ENCODE measurements around the gene EPS8L2.
A peak's percentile ranks its signal among the peaks of the same experiment; 100 is the strongest.
"Not testable (repeated sequence)": the region's sequence is repeated elsewhere in the genome, so short reads cannot be mapped to it uniquely, and the experiment has no call there.

EPS8L2 gene

DNA sequence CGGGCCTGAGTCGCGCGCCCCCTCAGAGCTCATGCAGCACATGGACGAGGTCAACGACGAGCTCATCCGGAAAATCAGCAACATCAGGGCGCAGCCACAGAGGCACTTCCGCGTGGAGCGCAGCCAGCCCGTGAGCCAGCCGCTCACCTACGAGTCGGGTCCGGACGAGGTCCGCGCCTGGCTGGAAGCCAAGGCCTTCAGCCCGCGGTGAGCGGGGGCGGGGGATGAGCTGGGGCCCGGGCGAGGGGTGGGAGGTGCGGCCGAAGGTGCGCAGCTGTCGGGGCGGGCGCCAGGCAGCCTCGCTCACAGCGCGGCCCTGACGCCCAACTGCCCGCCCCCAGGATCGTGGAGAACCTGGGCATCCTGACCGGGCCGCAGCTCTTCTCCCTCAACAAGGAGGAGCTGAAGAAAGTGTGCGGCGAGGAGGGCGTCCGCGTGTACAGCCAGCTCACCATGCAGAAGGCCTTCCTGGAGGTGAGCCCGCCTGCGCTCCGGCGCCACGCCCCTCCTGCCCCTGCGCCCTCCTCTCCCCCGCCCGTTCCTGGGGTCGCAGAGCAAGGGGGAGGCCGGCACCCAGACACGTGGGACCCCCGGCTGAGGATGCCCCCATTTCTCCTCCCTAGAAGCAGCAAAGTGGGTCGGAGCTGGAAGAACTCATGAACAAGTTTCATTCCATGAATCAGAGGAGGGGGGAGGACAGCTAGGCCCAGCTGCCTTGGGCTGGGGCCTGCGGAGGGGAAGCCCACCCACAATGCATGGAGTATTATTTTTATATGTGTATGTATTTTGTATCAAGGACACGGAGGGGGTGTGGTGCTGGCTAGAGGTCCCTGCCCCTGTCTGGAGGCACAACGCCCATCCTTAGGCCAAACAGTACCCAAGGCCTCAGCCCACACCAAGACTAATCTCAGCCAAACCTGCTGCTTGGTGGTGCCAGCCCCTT, 20.5 kb downstream of the EPS8L2 start:
- no peak for DNase-seq (ENCODE audit: low spot score)

- DNase-seq (ENCODE audit: low spot score): no peak
Measured at GRCh38 chr11:727281-727701, 21.3 kb downstream of the EPS8L2 start.

DNA sequence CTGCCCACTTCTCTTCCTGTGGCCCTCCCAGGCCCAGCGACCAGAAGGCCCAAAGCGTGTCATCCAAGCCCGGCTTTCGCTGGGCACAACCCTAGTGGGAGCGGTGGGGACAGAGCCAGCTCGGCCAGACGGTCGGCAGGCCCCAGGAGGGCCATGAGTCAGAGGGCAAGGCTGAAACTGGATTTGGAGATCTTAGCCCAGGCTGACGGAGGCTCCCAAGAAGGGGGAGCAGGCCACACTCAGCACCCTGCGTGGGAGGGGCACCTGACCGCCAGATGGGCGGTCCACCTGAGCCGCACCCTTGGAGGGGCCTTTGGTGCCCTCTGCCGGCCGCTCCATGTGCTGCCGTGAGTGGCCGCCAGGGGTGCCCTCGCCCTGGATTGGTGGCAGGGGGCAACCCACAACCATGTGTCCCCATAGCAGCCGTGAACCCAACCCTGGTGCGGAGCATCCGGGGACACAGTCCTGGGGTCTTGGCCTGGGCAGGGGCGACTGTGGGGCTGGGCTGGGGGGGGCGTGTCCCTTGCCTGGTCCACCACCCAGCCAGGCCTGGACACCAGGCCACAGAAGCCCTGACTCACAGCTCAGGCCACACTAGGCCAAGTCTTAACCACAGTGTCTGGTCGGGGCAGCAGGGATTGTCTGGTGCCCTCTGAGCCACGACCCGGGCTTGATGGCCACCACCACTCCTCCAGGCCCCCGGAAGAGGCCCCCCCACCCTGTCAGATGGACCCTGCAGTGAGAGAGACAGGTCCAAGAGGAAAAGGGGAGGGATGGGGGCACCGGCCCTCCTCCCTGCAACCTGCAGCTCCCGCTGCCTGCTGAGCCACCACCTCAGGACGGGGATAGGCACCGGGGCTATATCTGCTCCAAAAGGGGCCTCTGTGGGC, 22.1 kb downstream of the EPS8L2 start:
- DNase-seq (ENCODE audit: low spot score): peak; percentile 69

DNA sequence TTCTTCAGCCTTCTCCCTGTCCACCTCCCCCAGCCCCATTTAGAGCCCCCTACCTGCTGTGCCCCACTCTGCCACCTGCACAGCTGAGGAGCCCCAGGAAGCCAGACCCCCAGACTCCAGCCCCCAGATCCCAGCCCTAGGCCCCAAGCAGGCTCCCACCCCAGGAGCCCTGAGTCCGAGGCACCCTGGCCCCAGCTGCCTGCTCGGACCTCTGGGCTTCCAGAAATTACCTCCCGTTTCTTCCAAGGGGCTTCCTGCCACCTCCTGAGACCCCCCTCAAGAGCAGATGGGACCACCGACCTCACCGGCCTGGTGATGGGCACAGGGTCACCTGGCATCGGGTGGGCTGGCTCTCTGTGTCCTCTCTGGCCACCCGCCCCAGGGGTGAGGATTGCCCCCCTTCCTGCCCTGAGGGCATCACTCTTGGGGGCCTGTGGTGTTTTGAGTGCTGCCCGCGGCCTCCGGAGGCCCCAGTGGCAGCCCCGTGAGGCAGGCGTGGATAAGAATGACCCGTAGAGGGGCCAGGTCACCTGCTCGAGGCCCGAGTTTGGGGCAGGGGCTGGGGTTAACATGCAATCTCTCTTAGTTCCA, 23.0 kb downstream of the EPS8L2 start:
- no peak for DNase-seq (ENCODE audit: low spot score)

DNA sequence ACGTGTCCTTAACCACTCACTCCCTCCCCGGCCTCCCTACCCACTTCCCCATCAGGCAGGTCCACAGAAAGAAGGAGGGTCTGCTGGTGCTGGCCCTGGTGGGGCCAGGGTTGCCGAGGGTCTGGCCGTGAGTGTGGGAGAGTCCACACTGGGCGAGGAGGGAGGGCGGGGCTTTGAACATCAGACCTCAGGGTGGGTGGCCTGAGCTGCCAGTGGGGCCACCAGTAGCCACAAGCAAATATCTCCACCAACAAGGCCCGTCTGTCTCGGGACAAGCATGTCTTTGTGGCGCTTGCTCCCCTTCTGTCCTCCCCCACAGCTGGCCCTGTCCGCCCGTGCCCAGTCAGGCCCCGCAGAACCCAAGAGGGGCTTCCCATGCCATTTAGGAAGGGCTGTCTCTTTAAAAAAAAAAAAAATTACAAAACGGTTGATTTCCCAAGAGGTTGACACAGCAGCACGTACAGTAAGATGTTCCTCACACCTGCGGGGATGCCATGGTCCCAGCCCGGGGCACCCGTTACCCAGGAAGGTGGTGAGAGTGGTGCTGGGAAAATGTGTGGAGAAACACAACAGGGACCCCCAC, 23.6 kb downstream of the EPS8L2 start:
- DNase-seq (ENCODE audit: low spot score): peak; percentile 94

- no peak for DNase-seq (ENCODE audit: low spot score)
Measured at GRCh38 chr11:733072-733471, 27.0 kb downstream of the EPS8L2 start.

DNA sequence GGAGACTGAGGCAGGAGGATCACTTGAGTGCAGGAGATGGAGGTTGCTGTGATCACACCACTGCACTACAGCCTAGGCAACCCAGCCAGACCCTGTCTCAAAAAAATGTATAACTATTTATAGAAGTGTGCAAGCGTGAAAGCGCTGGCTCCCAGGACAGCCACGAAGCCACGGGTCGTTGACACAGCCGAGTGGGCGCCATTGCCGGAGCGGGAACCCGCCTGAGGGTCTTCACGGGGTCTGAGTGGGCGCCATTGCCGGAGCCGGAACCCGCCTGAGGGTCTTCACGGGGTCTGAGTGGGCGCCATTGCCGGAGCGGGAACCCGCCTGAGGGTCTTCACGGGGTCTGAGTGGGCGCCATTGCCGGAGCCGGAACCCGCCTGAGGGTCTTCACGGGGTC, 28.5 kb downstream of the EPS8L2 start:
- not testable (repeated sequence) for DNase-seq (ENCODE audit: low spot score)

- no peak for DNase-seq (ENCODE audit: low spot score)
Measured at GRCh38 chr11:737366-737765, 31.3 kb downstream of the EPS8L2 start.

GRCh38 chr11:737899-738298, 31.9 kb downstream of the EPS8L2 start:
- DNase-seq (ENCODE audit: low spot score): not testable (repeated sequence)

DNA sequence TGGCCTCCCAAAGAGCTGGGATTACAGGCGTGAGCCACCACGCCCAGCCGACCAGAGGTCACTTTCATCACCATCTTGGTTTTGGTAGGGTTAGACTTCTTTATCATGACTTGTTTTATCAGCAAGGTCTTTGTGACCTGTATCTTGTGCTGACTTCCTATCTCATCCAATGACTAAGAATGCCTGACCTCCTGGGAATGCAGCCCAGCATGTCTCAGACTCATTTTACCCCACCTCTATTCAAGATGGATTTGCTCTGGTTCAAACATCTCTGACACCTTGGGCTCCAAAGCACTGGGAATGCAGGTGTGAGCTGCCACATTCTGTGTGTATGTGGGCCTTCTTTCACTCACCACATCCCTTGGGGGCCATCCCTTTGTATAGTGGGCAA, 36.1 kb downstream of the EPS8L2 start:
- no peak for DNase-seq (ENCODE audit: low spot score)

- no peak for DNase-seq (ENCODE audit: low spot score)
Measured at GRCh38 chr11:742571-743201, 36.7 kb downstream of the EPS8L2 start.

- no peak for DNase-seq (ENCODE audit: low spot score)
Measured at GRCh38 chr11:745428-745827, 39.4 kb downstream of the EPS8L2 start.

DNA sequence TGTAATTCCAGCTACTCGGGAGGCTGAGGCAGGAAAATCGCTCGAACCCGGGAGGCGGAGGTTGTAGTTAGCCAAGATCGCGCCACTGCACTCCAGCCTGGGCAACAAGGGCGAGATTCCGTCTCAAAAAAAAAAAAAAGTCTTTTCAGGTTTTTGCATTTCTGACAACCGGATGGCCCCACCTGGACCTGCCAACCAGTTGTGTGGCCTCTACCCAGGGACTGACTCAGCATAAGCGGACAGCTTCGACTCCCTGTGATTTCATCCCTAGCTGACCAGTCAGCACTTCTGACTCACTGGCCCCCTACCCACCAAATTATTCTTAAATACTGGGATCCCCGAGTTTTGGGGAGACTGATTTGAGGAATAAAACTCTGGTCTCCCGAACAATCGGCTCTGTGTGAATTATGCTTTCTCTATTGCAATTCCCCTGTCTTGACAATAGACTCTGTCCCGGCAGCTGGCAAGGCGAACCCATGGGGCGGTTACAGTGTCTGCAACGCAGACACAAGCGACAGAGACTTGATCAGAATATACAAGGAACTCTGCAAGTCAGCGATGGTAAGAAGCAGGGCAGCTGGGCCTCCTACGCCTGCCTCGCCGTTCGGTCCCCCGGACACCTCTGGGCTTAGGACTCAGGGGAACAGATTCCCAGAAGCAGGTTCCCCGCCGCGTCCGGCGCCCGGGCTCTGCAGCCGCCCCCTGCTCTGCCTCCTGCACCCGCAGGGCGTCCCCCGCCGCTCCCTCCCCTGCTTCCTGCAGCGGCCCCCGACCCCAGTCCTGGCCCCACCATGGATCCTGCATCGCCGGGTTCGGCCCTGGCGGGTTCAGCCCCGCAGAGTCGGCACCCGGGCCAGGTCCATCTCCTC, 40.5 kb downstream of the EPS8L2 start:
- peak; percentile 79 for DNase-seq (ENCODE audit: low spot score)

DNA sequence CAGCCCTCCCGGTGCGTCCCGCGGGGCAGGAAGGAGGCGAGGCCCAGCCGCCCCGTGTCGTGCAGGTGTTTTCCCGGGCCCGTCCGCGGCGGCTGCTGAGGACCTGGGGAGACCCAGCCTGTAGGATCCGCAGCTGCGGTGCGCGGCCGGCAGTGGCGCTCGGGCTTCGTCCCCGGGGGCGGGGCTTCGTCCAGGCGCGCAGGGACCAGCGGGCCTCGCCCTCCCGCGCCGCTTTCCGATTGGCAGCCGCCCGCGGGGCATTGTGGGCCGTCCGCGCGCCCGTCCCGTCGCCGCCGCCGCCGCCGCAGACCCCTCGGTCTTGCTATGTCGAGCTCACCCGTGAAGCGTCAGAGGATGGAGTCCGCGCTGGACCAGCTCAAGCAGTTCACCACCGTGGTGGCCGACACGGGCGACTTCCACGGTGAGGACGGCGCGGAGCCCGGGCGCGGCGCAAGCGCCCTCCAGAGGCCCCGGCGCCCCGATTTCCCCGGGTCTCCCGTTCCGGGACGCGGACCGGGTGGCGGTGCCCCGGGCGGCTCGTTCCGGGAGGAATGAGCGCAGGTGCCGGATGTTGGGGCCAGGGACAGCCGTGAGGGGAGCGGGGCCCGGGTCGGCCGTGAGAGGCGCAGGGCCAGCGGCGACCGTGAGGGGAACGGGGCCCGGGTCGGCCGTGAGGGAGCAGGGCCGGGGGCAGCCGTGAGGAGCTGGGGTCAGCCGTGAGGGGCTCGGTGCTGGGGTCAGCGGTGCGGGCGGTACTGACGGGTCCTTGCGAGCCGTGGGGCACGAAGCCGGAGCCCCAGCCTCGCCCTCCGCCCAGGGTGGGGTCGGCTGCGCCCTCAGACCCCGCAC, 41.4 kb downstream of the EPS8L2 start, which contains the start of gene TALDO1:
TALDO1 (plus strand) TSS at position 307 of the 849 bp plus-strand sequence; CDS start at position 325, 18 bp downstream.
- DNase-seq (ENCODE audit: low spot score): peak; percentile 91

DNA sequence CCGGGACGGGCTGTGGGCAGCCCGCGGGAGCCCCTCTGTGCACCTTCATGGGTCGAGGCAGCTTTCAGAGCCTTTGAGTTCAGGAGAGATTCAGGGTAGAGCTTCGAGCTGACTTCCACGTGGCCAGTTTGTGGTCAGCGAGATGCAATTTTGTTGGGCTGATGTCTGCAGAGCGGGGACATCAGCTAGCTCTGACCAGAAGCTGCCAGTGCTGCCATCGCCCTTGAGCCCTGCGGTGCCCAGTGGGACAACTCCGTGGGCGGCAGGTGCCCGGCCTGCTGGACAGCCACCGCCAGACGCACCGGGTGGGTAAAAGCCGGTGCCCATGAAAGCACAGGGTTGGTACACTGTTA, 42.0 kb downstream of the EPS8L2 start:
- DNase-seq (ENCODE audit: low spot score): no peak

DNA sequence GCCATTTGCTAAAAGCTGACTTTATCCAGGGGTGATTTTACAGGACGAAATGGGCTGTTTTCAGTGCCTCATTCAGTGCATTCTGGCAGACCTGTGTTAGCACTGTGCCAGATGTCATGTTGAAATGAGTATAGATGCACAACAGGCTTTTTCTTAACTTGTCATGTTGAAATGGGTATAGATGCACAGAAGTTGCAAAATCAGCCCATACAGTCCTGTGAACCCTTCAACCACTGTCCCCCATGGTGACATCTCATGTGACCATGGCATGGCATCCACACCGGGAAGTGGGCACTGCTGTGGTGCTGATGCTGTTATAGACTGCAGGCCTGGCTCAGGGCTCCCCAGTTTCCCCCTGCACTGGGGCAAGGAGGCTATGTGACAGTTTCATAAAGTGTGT, 43.7 kb downstream of the EPS8L2 start:
- DNase-seq (ENCODE audit: low spot score): no peak

GRCh38 chr11:760236-760635, 54.2 kb downstream of the EPS8L2 start:
- no peak for DNase-seq (ENCODE audit: low spot score)

DNA sequence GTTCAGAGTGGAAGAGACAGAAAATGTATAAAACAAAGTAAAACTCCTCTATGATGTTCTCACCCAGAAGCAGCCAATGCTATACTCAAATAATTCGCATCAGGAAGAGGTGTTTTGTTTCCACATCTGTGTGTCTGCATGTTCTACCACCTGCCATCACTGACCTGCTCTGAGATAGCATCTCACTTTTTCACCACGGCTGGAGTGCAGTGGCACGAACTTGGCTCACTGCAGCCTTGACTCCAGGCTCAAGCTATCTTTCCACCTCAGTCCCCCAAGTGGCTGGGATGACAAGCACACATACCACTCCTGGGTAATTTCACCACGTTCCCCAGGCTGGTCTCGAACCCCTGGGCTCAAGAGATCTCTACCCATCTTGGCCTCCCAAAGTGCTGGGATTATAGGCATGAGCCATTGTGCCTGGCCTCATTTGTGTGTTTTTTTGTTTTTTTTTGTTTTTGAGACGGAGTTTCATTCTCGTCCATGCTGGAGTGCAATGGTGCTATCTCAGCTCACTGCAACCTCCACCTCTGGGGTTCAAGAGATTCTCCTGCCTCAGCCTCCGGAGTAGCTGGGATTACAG, 55.6 kb downstream of the EPS8L2 start:
- DNase-seq (ENCODE audit: low spot score): no peak

DNA sequence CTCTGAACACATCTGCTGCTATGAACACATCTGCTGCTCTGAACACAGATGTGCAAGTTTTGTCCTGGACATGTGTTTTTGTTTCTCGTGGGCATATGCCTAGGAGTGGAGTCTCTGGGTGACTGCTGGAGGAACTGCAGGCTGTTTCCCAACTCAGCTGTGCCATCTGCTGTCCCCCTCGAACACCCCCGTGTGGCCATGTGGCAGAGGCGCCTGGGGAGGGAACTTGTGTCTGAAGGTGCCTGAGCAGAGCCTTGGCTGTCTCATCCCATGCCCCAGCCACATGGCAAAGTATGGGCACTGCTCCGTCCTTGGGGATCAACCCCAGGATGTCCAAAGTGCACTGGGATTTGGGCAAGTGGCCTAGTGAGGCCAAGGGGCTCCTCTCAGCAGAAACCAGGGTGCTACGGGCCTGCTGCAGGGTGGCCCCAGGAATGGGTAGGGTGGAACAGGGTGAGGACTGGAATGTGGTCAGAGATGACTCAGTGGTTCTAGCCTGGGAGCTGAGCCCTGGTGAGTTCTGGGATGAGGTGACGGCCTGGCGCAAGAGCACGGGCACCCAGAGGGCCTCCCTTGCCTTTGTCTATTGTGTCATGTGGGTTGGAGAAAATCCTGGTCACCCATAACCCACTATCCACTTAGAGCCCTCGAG, 56.5 kb downstream of the EPS8L2 start:
- DNase-seq (ENCODE audit: low spot score): no peak
